ENCODE measurements around the gene AFF1.

DNA sequence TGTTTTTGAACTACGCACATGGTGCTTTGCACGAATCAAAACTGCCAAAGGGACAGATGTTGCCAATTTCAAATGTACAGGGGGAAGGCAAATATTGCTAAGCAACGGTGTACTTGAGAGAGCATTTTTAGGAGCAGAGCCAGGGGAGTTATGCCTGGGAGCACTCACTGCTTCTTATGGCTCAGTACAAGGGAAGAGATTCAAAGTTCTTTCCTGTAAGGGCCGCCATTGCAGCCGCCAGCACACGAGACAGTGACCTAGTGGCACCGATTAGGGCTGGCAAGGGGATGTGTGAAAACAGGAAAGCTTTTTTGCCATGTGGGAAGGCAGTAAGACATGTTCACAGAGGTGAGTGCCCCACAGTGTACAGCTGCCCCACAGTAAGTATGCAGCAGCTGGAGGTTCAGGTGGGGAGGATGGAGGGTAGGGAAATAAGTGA, 133.8 kb downstream of the AFF1 start:
- TF ChIP-seq CTCF (conservative IDR thresholded peaks at IDR 0.05; ENCODE audit: low read depth, low read length) (no peak), RFX5 (IDR thresholded peaks at IDR 0.05; ENCODE audit: low read depth, low read length) (no peak), NFE2L2 (IDR thresholded peaks at IDR 0.05; ENCODE audit: low read depth, low read length) (no peak), USF2 (IDR thresholded peaks at IDR 0.05; ENCODE audit: low read depth, low read length) (no peak), SMC3 (IDR thresholded peaks at IDR 0.05; ENCODE audit: low read depth, low read length) (no peak), POLR2A (IDR thresholded peaks at IDR 0.05; ENCODE audit: low read depth, low read length) (no peak)

Measured in IMR-90 (cell line).